Thyroid gland (tissue), 4 donors: ENCODE data around the gene DLGAP1.

Experiments used
- CTCF ChIP-seq, 6 experiments: fragments of 200-600 bp in 3 of 6; fragments of 450-650 bp in 3 of 6; sonication (generic) in 3 of 6; IDR thresholded peaks; one replicate each; pipeline ENCODE4 v1.5.1; 2016 to 2019; ENCODE audit warnings: antibody characterized with exemption in 6 of 6, mild to moderate bottlenecking in 2 of 6, inconsistent platforms in 1 of 6, moderate library complexity in 1 of 6
- POLR2A ChIP-seq, 2 donors: fragments of 450-650 bp; IDR thresholded peaks; one replicate each; pipeline ENCODE4 v1.6.1; 2017; ENCODE audit warnings: antibody characterized with exemption in 2 of 2, mild to moderate bottlenecking in 2 of 2, moderate library complexity in 1 of 2

- TF ChIP-seq CTCF (IDR thresholded peaks at IDR 0.05) (no peak), POLR2A (IDR thresholded peaks at IDR 0.05) (no peak)
Measured at GRCh38 chr18:3449512-3450011, 1005.5 kb downstream of the DLGAP1 start.
